ENCODE results near the gene AFAP1L2.

- TF ChIP-seq CTCF (IDR thresholded peaks at IDR 0.05; ENCODE audit: low read depth, low read length) (no peak), EZH2phosphoT487 (IDR thresholded peaks at IDR 0.05; ENCODE audit: low read depth) (no peak)
Observed at GRCh38 chr10:114279289-114279688, 125.0 kb downstream of the AFAP1L2 start.
